ENCODE data around the gene ODF2.

GRCh38 chr9:128479262-128479661 is 23.5 kb downstream of the ODF2 start:
- TF ChIP-seq MAX (IDR thresholded peaks at IDR 0.05; ENCODE audit: low read depth) = no peak
- no peak for TF ChIP-seq NRF1 (IDR thresholded peaks at IDR 0.05; ENCODE audit: low read depth, low read length)
- TF ChIP-seq GATA2 (CRISPR knock-in tag; IDR thresholded peaks at IDR 0.05) = no peak
- TF ChIP-seq CTCF (IDR thresholded peaks at IDR 0.05) = no peak
- TF ChIP-seq POLR2AphosphoS5 (IDR thresholded peaks at IDR 0.05; ENCODE audit: low read depth, low read length) = no peak
- no peak for TF ChIP-seq GABPA (IDR thresholded peaks at IDR 0.05; ENCODE audit: low read depth)
- TF ChIP-seq MEF2A (IDR thresholded peaks at IDR 0.05; ENCODE audit: borderline replicate concordance, low read depth) = no peak
- no peak for TF ChIP-seq REST (IDR thresholded peaks at IDR 0.05; ENCODE audit: low read depth, low read length)
- no peak for TF ChIP-seq ELF1 (IDR thresholded peaks at IDR 0.05)
- TF ChIP-seq EP300 (IDR thresholded peaks at IDR 0.05; ENCODE audit: borderline replicate concordance in 1 of 2, low read depth in 1 of 2, low read length in 1 of 2) = no peak
- no peak for TF ChIP-seq SMC3 (IDR thresholded peaks at IDR 0.05; ENCODE audit: low read depth, low read length)
- TF ChIP-seq TEAD4 (IDR thresholded peaks at IDR 0.05; ENCODE audit: borderline replicate concordance, insufficient read depth) = no peak
